HG03060 (cell line): ENCODE data around the gene ADCY9.
"Not testable (repeated sequence)": the region's sequence is repeated elsewhere in the genome, so short reads cannot be mapped to it uniquely, and the experiment has no call there.

Experiments
- ATAC-seq: cut with Tn5 transposase; IDR thresholded peaks from one replicate; pipeline ENCODE4 v1.9.1; 2021; ENCODE audit warnings: low read depth, moderate number of reproducible peaks; ENCODE audit not compliant: unreplicated experiment

The ADCY9 gene

GRCh38 chr16:3938471-3938842 lies 177.8 kb downstream of the ADCY9 start:
- ATAC-seq: no peak

- no peak for ATAC-seq
These were observed 179.0 kb downstream of the ADCY9 start for GRCh38 chr16:3937066-3937875.

GRCh38 chr16:3935921-3936320 lies 180.3 kb downstream of the ADCY9 start:
- no peak for ATAC-seq

- ATAC-seq: no peak
These were observed 181.6 kb downstream of the ADCY9 start for GRCh38 chr16:3934491-3935181.

GRCh38 chr16:3927147-3927546 lies 189.1 kb downstream of the ADCY9 start:
- not testable (repeated sequence) for ATAC-seq

GRCh38 chr16:3924763-3925162 lies 191.5 kb downstream of the ADCY9 start:
- ATAC-seq: no peak

GRCh38 chr16:3922241-3922640 lies 194.0 kb downstream of the ADCY9 start:
- ATAC-seq: no peak

- no peak for ATAC-seq
These were observed 196.0 kb downstream of the ADCY9 start for GRCh38 chr16:3920206-3920605.

GRCh38 chr16:3919413-3919812 lies 196.8 kb downstream of the ADCY9 start:
- no peak for ATAC-seq

- ATAC-seq: no peak
These were observed 200.6 kb downstream of the ADCY9 start for GRCh38 chr16:3915426-3916260.

- ATAC-seq: no peak
These were observed 203.3 kb downstream of the ADCY9 start for GRCh38 chr16:3912897-3913296.
